ENCODE results near the gene RHEB. TPM values are rescaled to one million over a fixed set of nuclear protein-coding genes. Genes with fewer than 3 reads are reported as not detected.

Gene RHEB
- total RNA-seq, 1 experiment from 2014 or later = 135 TPM

DNA sequence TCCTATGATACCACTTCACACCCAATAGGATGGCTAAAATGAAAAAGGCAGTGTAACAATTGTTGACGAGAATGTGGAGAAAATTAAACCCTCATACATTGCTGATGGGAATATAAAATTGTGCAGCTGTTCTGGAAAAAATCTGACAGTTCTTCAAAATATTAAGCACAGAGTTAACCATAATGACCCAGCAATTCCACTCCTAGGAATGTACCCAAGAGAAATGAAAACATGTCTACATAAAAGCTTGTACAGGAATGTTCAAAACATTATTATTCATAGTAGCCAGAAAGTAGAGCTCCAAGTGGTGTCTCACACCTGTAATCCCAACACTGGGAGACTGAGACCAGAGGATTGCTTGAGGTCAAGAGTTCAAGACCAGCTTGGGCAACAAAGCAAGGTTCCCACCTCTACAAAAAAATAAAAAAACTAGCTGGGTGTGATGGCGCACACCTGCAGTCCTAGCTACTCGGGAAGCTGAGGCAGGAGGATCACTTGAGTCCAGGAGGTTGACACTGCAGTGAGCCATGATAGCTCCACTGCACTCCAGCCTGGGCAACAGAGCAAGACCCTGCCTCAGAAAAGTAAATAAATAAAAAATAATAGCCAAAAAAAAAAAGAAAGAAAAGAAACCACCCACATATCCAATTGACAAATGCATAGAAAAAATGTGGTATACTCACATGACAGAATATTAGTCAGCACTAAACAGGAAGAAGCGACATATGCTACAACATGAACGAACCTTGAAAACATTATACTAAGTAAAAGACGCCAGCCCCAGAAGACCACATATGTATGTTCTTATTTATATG, 5.0 kb downstream of the RHEB start:
- Mint-ChIP-seq H3K4me3 (ENCODE audit: unreplicated experiment) (no peak overlapping the region), H3K9me3 (ENCODE audit: unreplicated experiment) (no peaks in the 10 kb centered on the region), H3K36me3 (ENCODE audit: insufficient read depth, unreplicated experiment) (peaks cover 9% of the 10 kb centered on the region), H3K4me1 (ENCODE audit: insufficient read depth, unreplicated experiment) (peaks cover 56% of the 10 kb centered on the region), H3K27ac (ENCODE audit: low read depth, unreplicated experiment) (peak overlapping the region; percentile 47), H3K27me3 (ENCODE audit: insufficient read depth, unreplicated experiment) (no peaks in the 10 kb centered on the region)
- intact Hi-C loops (cut with micrococcal nuclease) = no loop called here
- no TSS peak for BruUV-seq (replicated peaks)
- DNase-seq (ENCODE audit: unreplicated experiment) = no peak
- ChIA-PET CTCF (interaction anchor here (0.6 to 1.4 kb wide), 4 partner anchors 37 to 154 kb away, joined by 3 to 4 read pairs (median 4); no protein-coding TSS in a partner anchor), POLR2A (interaction anchor here (7.9 kb wide), 1 partner anchor 10 kb away, joined by 141 read pairs; no protein-coding TSS in a partner anchor)
- TF ChIP-seq, protein P1, sequence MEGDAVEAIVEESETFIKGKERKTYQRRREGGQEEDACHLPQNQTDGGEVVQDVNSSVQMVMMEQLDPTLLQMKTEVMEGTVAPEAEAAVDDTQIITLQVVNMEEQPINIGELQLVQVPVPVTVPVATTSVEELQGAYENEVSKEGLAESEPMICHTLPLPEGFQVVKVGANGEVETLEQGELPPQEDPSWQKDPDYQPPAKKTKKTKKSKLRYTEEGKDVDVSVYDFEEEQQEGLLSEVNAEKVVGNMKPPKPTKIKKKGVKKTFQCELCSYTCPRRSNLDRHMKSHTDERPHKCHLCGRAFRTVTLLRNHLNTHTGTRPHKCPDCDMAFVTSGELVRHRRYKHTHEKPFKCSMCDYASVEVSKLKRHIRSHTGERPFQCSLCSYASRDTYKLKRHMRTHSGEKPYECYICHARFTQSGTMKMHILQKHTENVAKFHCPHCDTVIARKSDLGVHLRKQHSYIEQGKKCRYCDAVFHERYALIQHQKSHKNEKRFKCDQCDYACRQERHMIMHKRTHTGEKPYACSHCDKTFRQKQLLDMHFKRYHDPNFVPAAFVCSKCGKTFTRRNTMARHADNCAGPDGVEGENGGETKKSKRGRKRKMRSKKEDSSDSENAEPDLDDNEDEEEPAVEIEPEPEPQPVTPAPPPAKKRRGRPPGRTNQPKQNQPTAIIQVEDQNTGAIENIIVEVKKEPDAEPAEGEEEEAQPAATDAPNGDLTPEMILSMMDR (IDR thresholded peaks at IDR 0.05; ENCODE audit: unreplicated experiment) = no peak

DNA sequence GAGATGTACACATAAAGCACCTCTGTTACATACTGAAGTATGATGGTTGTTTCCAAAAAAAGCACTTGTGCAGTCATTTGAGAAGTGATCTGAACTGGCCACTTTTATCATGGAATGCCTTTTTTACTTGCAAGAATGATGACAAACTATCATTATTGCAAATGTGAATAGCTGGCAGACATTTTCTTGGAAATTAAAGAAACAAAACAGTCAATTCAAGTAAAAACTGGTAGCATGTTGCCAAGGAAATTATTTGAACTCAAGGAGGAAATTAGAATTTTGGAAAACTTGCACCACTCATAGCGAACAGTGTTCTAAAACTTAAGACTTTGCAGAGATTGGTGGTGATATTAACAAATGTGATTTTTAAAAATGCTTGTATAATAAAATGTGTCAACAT, 6.6 kb downstream of the RHEB start:
- CTCF ChIA-PET = interaction anchor here (1.4 kb wide), 2 partner anchors 39 to 65 kb away, joined by 3 to 4 read pairs; no protein-coding TSS in a partner anchor

DNA sequence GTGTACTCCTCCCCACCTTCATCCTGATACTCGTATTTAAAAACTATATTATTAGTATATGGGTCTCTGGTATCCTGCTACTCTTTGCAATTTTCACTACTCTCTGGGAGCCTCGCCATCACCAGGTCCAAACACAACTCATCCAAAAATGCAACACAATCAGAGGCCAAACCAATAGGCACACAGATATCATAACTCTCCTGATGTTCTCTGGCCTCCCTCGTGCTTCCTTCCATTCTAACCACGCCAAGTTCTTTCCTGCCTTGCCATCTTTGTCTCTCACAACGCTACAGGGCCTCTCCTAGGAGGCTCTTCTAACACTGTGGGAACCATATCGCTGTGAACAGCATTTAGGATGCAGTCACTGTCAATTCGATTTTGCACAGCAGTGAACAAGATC, 7.3 kb downstream of the RHEB start:
- CTCF ChIA-PET = no interaction called here
- no TSS peak for BruUV-seq (replicated peaks)
- TF ChIP-seq, protein P1 (IDR thresholded peaks at IDR 0.05; ENCODE audit: unreplicated experiment) = no peak
- Mint-ChIP-seq H3K4me1 (ENCODE audit: insufficient read depth, unreplicated experiment) (peaks cover 48% of the 10 kb centered on the region), H3K27me3 (ENCODE audit: insufficient read depth, unreplicated experiment) (no peaks in the 10 kb centered on the region), H3K9me3 (ENCODE audit: unreplicated experiment) (no peaks in the 10 kb centered on the region), H3K27ac (ENCODE audit: low read depth, unreplicated experiment) (no peak overlapping the region), H3K4me3 (ENCODE audit: unreplicated experiment) (no peak overlapping the region), H3K36me3 (ENCODE audit: insufficient read depth, unreplicated experiment) (peaks cover 14% of the 10 kb centered on the region)
- POLR2A ChIA-PET = interaction anchor here (0.8 to 1.2 kb wide), 2 partner anchors 16 to 21 kb away, joined by 3 read pairs; no protein-coding TSS in a partner anchor
- intact Hi-C loops (cut with micrococcal nuclease) = no loop called here
- no peak for DNase-seq (ENCODE audit: unreplicated experiment)

More for the DNA sequence above, 6.6 kb downstream of the RHEB start:
- TF ChIP-seq, protein P1 (IDR thresholded peaks at IDR 0.05; ENCODE audit: unreplicated experiment) = no peak
- no peak for DNase-seq (ENCODE audit: unreplicated experiment)
- H3K4me1 Mint-ChIP-seq (ENCODE audit: insufficient read depth, unreplicated experiment) = peaks cover 56% of the 10 kb centered on the region
- H3K36me3 Mint-ChIP-seq (ENCODE audit: insufficient read depth, unreplicated experiment) = peaks cover 14% of the 10 kb centered on the region
- intact Hi-C loops (cut with micrococcal nuclease) = no loop called here
- POLR2A ChIA-PET = interaction anchor here (0.8 to 7.9 kb wide), 2 partner anchors 8 to 22 kb away, joined by 3 to 141 read pairs; no protein-coding TSS in a partner anchor
- no TSS peak for BruUV-seq (replicated peaks)
- H3K9me3 Mint-ChIP-seq (ENCODE audit: unreplicated experiment) = no peaks in the 10 kb centered on the region
- no peaks in the 10 kb centered on the region for H3K27me3 Mint-ChIP-seq (ENCODE audit: insufficient read depth, unreplicated experiment)
- no peak overlapping the region for H3K4me3 Mint-ChIP-seq (ENCODE audit: unreplicated experiment)
- H3K27ac Mint-ChIP-seq (ENCODE audit: low read depth, unreplicated experiment) = no peak overlapping the region

DNA sequence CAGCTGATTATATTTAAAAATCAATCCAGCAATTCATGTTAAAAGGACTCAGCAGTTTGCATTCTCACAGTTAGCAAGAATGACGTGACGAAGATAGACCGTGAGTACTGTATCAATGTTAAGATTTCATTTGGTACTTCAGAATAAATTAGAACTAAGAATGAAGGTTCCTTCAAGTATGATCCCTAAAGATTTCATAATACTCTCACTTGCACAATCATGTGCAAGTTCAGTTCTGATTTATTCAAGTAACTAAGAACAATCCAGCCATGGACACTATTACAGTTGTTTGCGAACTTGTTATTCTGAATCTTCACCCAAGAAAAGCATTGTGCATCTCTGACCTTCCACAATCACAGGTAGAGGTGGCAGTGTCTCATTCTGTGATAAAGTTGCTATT, 7.7 kb downstream of the RHEB start:
- peaks cover 49% of the 10 kb centered on the region for H3K4me1 Mint-ChIP-seq (ENCODE audit: insufficient read depth, unreplicated experiment)
- BruUV-seq (replicated peaks) = no TSS peak
- DNase-seq (ENCODE audit: unreplicated experiment) = peak; percentile 34
- no peaks in the 10 kb centered on the region for H3K27me3 Mint-ChIP-seq (ENCODE audit: insufficient read depth, unreplicated experiment)
- POLR2A ChIA-PET = interaction anchor here (0.5 to 1.2 kb wide), 3 partner anchors 10 to 21 kb away, joined by 3 to 5 read pairs (median 3); no protein-coding TSS in a partner anchor
- H3K36me3 Mint-ChIP-seq (ENCODE audit: insufficient read depth, unreplicated experiment) = peaks cover 14% of the 10 kb centered on the region
- no peaks in the 10 kb centered on the region for H3K9me3 Mint-ChIP-seq (ENCODE audit: unreplicated experiment)
- no peak overlapping the region for H3K27ac Mint-ChIP-seq (ENCODE audit: low read depth, unreplicated experiment)
- H3K4me3 Mint-ChIP-seq (ENCODE audit: unreplicated experiment) = no peak overlapping the region
- TF ChIP-seq, protein P1 (IDR thresholded peaks at IDR 0.05; ENCODE audit: unreplicated experiment) = no peak
- CTCF ChIA-PET = interaction anchor here (0.7 kb wide), 1 partner anchor 197 kb away, joined by 3 read pairs; no protein-coding TSS in a partner anchor
- intact Hi-C loops (cut with micrococcal nuclease) = no loop called here
